ENCODE data around the gene ZNF76. TPM values are rescaled to one million over a fixed set of nuclear protein-coding genes. Genes with fewer than 3 reads are reported as not detected.

The ZNF76 gene
- total and polyA plus RNA-seq, 2 donors (not counting 1 experiment from before 2014, with no cell fraction given) = 96.9 to 145 TPM

DNA sequence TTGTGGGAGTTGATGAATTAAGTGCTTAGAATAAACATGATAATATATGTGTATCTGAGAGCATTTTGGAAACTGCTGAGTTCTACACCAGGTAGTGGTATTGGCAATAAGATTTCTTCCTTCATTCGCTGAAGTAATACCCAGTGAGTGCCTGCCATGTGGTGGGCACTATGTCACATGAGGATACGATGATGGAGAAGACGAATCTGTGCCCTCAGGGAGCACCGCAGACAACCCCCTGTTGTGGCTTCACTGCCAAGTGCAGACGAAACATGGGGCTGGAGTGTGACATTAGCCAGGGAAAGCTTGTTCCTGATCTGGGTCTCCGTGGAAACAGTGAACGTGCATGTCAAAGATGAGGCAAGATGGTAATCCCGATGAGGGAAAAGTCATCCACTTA lies 7.9 kb downstream of the ZNF76 start:
- ATAC-seq (ENCODE audit: low read depth) = no peak
- Histone ChIP-seq H3K27me3 (replicated peaks in 1 of 4; ENCODE audit: control extremely low read depth in 1 of 4, control insufficient read depth in 3 of 4, insufficient read depth in 4 of 4, low read length in 3 of 4) (no peaks in the 10 kb centered on the region), H3K9me3 (ENCODE audit: control extremely low read depth in 1 of 3, control insufficient read depth in 2 of 3, insufficient read depth in 1 of 3, low read length in 2 of 3) (no peaks in the 10 kb centered on the region), H3K27ac (ENCODE audit: low read length in 2 of 2) (no peak overlapping the region), H3K36me3 (replicated peaks in 1 of 2; ENCODE audit: control extremely low read depth in 1 of 2, control insufficient read depth in 1 of 2, extremely low read depth in 1 of 2, insufficient read depth in 2 of 2, low read length in 1 of 2) (peaks cover 0 to 7% of the 10 kb centered on the region in 2 experiments), H3K79me2 (ENCODE audit: control insufficient read depth, insufficient read depth, low read length) (peaks cover 60% of the 10 kb centered on the region), H3K4me1 (ENCODE audit: control insufficient read depth in 2 of 2, insufficient read depth in 2 of 2, low read length in 2 of 2) (peaks cover 10 to 18% of the 10 kb centered on the region in 2 donors), H3K4me3 (ENCODE audit: control extremely low read depth in 1 of 5, extremely low read depth in 1 of 5, insufficient read depth in 1 of 5, low read depth in 2 of 5, low read length in 4 of 5) (no peak overlapping the region), H3K4me2 (replicated peaks; ENCODE audit: low read depth, low read length, poor library complexity, severe bottlenecking) (no peak overlapping the region), H2AFZ (ENCODE audit: insufficient read depth, low read depth, low read length, poor library complexity, severe bottlenecking) (no peak overlapping the region), H4K20me1 (ENCODE audit: control insufficient read depth, insufficient read depth, low read length, poor library complexity, severe bottlenecking) (peaks cover 20% of the 10 kb centered on the region), H3K9ac (ENCODE audit: low read length) (no peak overlapping the region)
- Mint-ChIP-seq H3K4me3 (no peak overlapping the region), H3K9me3 (ENCODE audit: insufficient read depth) (no peaks in the 10 kb centered on the region), H3K27ac (no peak overlapping the region), H3K27me3 (no peaks in the 10 kb centered on the region), H3K4me1 (peaks cover 33% of the 10 kb centered on the region)
- WGBS (ENCODE audit: insufficient coverage) = 98% methylated on average over 6 of the region's 8 CpGs
- CTCF ChIA-PET = interaction anchor here (1.0 kb wide), 1 partner anchor 29 kb away, joined by 3 read pairs; no protein-coding TSS in a partner anchor
- intact Hi-C loops (cut with micrococcal nuclease) = no loop called here
- TF ChIP-seq, protein P1, sequence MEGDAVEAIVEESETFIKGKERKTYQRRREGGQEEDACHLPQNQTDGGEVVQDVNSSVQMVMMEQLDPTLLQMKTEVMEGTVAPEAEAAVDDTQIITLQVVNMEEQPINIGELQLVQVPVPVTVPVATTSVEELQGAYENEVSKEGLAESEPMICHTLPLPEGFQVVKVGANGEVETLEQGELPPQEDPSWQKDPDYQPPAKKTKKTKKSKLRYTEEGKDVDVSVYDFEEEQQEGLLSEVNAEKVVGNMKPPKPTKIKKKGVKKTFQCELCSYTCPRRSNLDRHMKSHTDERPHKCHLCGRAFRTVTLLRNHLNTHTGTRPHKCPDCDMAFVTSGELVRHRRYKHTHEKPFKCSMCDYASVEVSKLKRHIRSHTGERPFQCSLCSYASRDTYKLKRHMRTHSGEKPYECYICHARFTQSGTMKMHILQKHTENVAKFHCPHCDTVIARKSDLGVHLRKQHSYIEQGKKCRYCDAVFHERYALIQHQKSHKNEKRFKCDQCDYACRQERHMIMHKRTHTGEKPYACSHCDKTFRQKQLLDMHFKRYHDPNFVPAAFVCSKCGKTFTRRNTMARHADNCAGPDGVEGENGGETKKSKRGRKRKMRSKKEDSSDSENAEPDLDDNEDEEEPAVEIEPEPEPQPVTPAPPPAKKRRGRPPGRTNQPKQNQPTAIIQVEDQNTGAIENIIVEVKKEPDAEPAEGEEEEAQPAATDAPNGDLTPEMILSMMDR (IDR thresholded peaks at IDR 0.05) = no peak
- TF ChIP-seq EZH2 (IDR thresholded peaks at IDR 0.05; ENCODE audit: borderline replicate concordance, insufficient read depth, low read depth, low read length, poor library complexity, severe bottlenecking) = no peak
- POLR2A ChIA-PET = interaction anchor here (0.6 to 0.7 kb wide), 2 partner anchors 8 to 81 kb away, joined by 4 read pairs; partner anchors contain the start of gene ZNF76
- DNase-seq = no peak

DNA sequence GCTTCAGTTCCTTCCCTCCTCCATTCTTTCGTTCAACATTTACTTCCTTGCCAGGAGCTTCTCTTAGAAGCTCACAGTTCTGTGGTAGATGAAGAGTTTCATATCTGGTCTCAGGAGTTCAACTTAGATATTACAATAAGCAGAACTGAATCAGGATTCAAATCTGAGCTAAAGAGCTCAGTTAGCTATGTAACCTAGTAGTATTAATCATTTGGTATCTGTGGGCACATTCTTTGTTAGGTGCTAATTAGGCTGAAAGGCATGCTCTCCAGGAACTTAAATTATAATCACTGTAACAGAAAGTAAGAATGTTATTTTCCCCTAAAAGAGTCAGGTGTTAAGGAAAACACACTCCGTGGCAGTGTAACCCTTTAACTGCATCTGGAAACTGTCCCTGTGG lies 8.4 kb downstream of the ZNF76 start:
- POLR2A ChIA-PET = interaction anchor here (0.6 to 0.7 kb wide), 2 partner anchors 9 to 81 kb away, joined by 4 read pairs; partner anchors contain the start of gene ZNF76
- H3K4me1 Mint-ChIP-seq = peaks cover 29% of the 10 kb centered on the region
- Histone ChIP-seq H3K4me1 (ENCODE audit: control insufficient read depth in 2 of 2, insufficient read depth in 2 of 2, low read length in 2 of 2) (peaks cover 10 to 18% of the 10 kb centered on the region in 2 donors), H3K9me3 (ENCODE audit: control extremely low read depth in 1 of 3, control insufficient read depth in 2 of 3, insufficient read depth in 1 of 3, low read length in 2 of 3) (no peaks in the 10 kb centered on the region), H2AFZ (ENCODE audit: insufficient read depth, low read depth, low read length, poor library complexity, severe bottlenecking) (no peak overlapping the region), H3K4me3 (ENCODE audit: control extremely low read depth in 1 of 5, extremely low read depth in 1 of 5, insufficient read depth in 1 of 5, low read depth in 2 of 5, low read length in 4 of 5) (no peak overlapping the region), H3K79me2 (ENCODE audit: control insufficient read depth, insufficient read depth, low read length) (peaks cover 64% of the 10 kb centered on the region), H3K27ac (ENCODE audit: low read length in 2 of 2) (no peak overlapping the region), H3K36me3 (replicated peaks in 1 of 2; ENCODE audit: control extremely low read depth in 1 of 2, control insufficient read depth in 1 of 2, extremely low read depth in 1 of 2, insufficient read depth in 2 of 2, low read length in 1 of 2) (peaks cover 0 to 10% of the 10 kb centered on the region in 2 experiments), H3K4me2 (replicated peaks; ENCODE audit: low read depth, low read length, poor library complexity, severe bottlenecking) (no peak overlapping the region), H3K9ac (ENCODE audit: low read length) (no peak overlapping the region), H3K27me3 (replicated peaks in 1 of 4; ENCODE audit: control extremely low read depth in 1 of 4, control insufficient read depth in 3 of 4, insufficient read depth in 4 of 4, low read length in 3 of 4) (no peaks in the 10 kb centered on the region), H4K20me1 (ENCODE audit: control insufficient read depth, insufficient read depth, low read length, poor library complexity, severe bottlenecking) (peaks cover 20% of the 10 kb centered on the region)
- no peak overlapping the region for H3K4me3 Mint-ChIP-seq
- TF ChIP-seq, protein P1 (IDR thresholded peaks at IDR 0.05) = no peak
- TF ChIP-seq EZH2 (IDR thresholded peaks at IDR 0.05; ENCODE audit: borderline replicate concordance, insufficient read depth, low read depth, low read length, poor library complexity, severe bottlenecking) = no peak
- H3K9me3 Mint-ChIP-seq (ENCODE audit: insufficient read depth) = no peaks in the 10 kb centered on the region
- H3K27me3 Mint-ChIP-seq = no peaks in the 10 kb centered on the region
- CTCF ChIA-PET = interaction anchor here (0.6 to 1.0 kb wide), 2 partner anchors 29 to 184 kb away, joined by 3 read pairs; no protein-coding TSS in a partner anchor
- no peak for DNase-seq
- no peak overlapping the region for H3K27ac Mint-ChIP-seq
- ATAC-seq (ENCODE audit: low read depth) = no peak
- WGBS (ENCODE audit: insufficient coverage) = no CpG with 5 or more reads among the region's 2 CpGs
- intact Hi-C loops (cut with micrococcal nuclease) = no loop called here

Data from B cell (primary cell).